ENCODE measurements around the gene TRAPPC3. TPM values are rescaled to one million over a fixed set of nuclear protein-coding genes. Genes with fewer than 3 reads are reported as not detected.

TRAPPC3 gene
- total and polyA plus RNA-seq, 9 of the 15 experiments (the other 6 are each of a cell fraction or from before 2014, with no cell fraction given) = 20.6 to 141 (median 112) TPM

- Histone ChIP-seq H3K27me3 (ENCODE audit: control insufficient read depth in 2 of 2, insufficient read depth in 2 of 2, low read length in 2 of 2) (no peaks in the 10 kb centered on the region), H2AFZ (ENCODE audit: low read depth, low read length) (no peak overlapping the region), H3K79me2 (ENCODE audit: control insufficient read depth, insufficient read depth, low read length) (no peaks in the 10 kb centered on the region), H3K9me3 (replicated peaks; ENCODE audit: control insufficient read depth, insufficient read depth, low read depth, low read length) (no peaks in the 10 kb centered on the region), H3K9me1 (ENCODE audit: control insufficient read depth, insufficient read depth, low read length) (no peaks in the 10 kb centered on the region), H3K9ac (ENCODE audit: insufficient read depth in 1 of 2, low read depth in 2 of 2, low read length in 2 of 2) (peak overlapping the region in 1 of 2 experiments; percentile 76; a peak in 1 of 4 replicates), H4K20me1 (replicated peaks; ENCODE audit: control insufficient read depth, insufficient read depth, low read length) (0 out of 2 replicates have a peak, but pooled peaks cover 4% of the 10 kb centered on the region), H3K4me2 (ENCODE audit: insufficient read depth, low read length) (no peak overlapping the region), H3K36me3 (ENCODE audit: control insufficient read depth, insufficient read depth, low read length) (peaks cover 92% of the 10 kb centered on the region; the same call in 2 of the 3 replicates), H3K27ac (ENCODE audit: extremely low read depth, low read depth, low read length) (no peak overlapping the region), H3K4me3 (no peak overlapping the region), H3K4me1 (replicated peaks in 1 of 2; ENCODE audit: control insufficient read depth in 2 of 2, insufficient read depth in 2 of 2, low read length in 2 of 2) (peaks cover 0 to 23% of the 10 kb centered on the region in 2 experiments; a peak in 1 of 5 replicates)
- ChIA-PET CTCF (ENCODE audit: low intra/inter-chr PET ratio) (no interaction called here), POLR2A (interaction anchor here (0.6 to 1.9 kb wide), 6 partner anchors 8 to 1243 kb away, joined by 3 to 5 read pairs (median 4); no protein-coding TSS in a partner anchor)
- no peak for ATAC-seq
- no peak for DNase-seq (ENCODE audit: extremely low read depth in 1 of 4, low spot score in 3 of 4)
- no TSS peak for BruUV-seq (replicated peaks)
- 94% methylated on average over 11 of the region's 11 CpGs for WGBS (ENCODE audit: insufficient coverage, low coverage, missing lambda C conversion rate)
- no peak for FAIRE-seq
- intact Hi-C loops (cut with micrococcal nuclease) (no loop called here), in situ Hi-C loops (cut with MboI) (no loop called here)
- TF ChIP-seq MNT (conservative IDR thresholded peaks at IDR 0.05) (no peak), BHLHE40 (IDR thresholded peaks at IDR 0.05; ENCODE audit: low read length) (no peak), MTA1 (IDR thresholded peaks at IDR 0.05; ENCODE audit: borderline replicate concordance) (no peak), GTF2F1 (IDR thresholded peaks at IDR 0.05; ENCODE audit: low read depth, low read length) (no peak), SETDB1 (IDR thresholded peaks at IDR 0.05; ENCODE audit: low read length) (no peak), ATF3 (IDR thresholded peaks at IDR 0.05) (no peak), ATF3 (CRISPR knock-in tag; conservative IDR thresholded peaks at IDR 0.05) (no peak), KLF16 (IDR thresholded peaks at IDR 0.05) (no peak), MTA2 (IDR thresholded peaks at IDR 0.05; ENCODE audit: low read depth) (no peak), KDM5B (IDR thresholded peaks at IDR 0.05; ENCODE audit: insufficient replicate concordance, low read depth, low read length) (no peak), CSDE1 (IDR thresholded peaks at IDR 0.05) (peak in 1 of 2 experiments; percentile 60; a peak in 1 of 4 replicates), NONO (IDR thresholded peaks at IDR 0.05; ENCODE audit: low read depth in 2 of 2, low read length in 1 of 2) (no peak), RBBP5 (IDR thresholded peaks at IDR 0.05; ENCODE audit: borderline replicate concordance, insufficient read depth, low read length, poor library complexity, severe bottlenecking) (no peak), ZNF274 (IDR thresholded peaks at IDR 0.05; ENCODE audit: borderline replicate concordance, low read depth, low read length) (no peak), TBP (optimal IDR thresholded peaks at IDR 0.05; ENCODE audit: low read depth, low read length) (no peak), ZNF277 (CRISPR knock-in tag; IDR thresholded peaks at IDR 0.05; ENCODE audit: borderline replicate concordance) (no peak), IRF2 (CRISPR knock-in tag; IDR thresholded peaks at IDR 0.05) (0 out of 2 replicates have a peak, but pooled peaks have one; percentile 50), SNIP1 (IDR thresholded peaks at IDR 0.05; ENCODE audit: low read depth) (no peak), ZZZ3 (IDR thresholded peaks at IDR 0.05) (no peak)
These were observed 26.1 kb upstream of the TRAPPC3 start for GRCh38 chr1:36175137-36176095.

Measured in K562 (cell line).